Neuron (in vitro differentiated cells): ENCODE measurements around the gene SKP1.

Source experiments
- H2AFZ ChIP-seq: one replicate; pipeline ENCODE4 v1.6.1; 2013; ENCODE audit warnings: low read depth, mild to moderate bottlenecking, inconsistent platforms, low read length, moderate library complexity
- H3K27me3 ChIP-seq: one replicate; pipeline ENCODE4 v1.6.1; 2013; ENCODE audit warnings: low read length; ENCODE audit not compliant: insufficient read depth
- H3K36me3 ChIP-seq: one replicate; pipeline ENCODE4 v1.6.1; 2013; ENCODE audit warnings: low read length; ENCODE audit not compliant: insufficient read depth
- H3K4me1 ChIP-seq: one replicate; pipeline ENCODE4 v1.6.1; 2013; ENCODE audit warnings: low read length; ENCODE audit not compliant: insufficient read depth
- H3K4me3 ChIP-seq: 2 replicates; pipeline ENCODE4 v1.5.1; 2013; ENCODE audit warnings: mild to moderate bottlenecking, low read length, moderate library complexity
- H3K9me3 ChIP-seq: one replicate; pipeline ENCODE4 v1.6.1; 2013; ENCODE audit warnings: low read length

The SKP1 gene

DNA sequence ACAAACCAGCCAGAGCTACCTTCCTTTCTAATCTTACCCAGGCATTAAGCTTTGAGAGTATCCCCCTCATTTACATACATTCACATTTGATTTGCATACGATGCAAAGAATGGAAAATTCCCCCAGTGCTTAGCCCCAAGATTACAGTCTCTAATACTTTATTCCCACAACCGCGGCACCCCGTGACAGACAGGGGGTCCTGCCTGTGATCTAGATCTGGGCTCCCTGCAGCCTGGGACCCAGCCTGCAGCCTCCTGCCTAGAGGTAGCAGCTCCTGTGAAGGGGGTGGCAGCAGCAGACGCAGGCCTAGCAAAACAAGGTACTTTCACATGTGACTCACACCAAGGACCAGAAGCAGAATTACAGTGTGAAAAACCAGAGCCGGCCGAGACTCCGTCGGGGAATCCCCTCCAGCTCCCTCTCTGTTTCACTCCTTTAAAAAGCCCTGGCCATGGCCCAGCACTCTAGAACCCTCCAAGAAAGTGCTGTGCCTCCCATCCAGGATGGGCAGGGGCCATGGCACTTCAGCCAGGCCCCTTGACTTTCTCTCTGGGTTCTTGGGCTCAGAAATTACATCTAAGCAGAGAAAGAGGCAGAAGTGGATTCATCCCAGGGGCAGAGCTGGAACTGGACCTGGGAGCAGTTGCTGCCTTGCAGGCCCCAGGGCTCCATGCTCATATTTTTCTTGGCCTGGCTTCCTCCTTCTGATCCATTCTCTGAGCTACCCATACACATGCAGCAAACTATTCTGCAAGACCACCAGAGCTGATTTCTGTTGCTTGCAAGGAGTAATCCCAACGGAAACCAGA is 76.3 kb downstream of the SKP1 start:
- H3K4me1 ChIP-seq = peaks cover 5% of the 10 kb centered on the region
- H2AFZ ChIP-seq = no peak overlapping the region
- no peaks in the 10 kb centered on the region for H3K27me3 ChIP-seq
- H3K9me3 ChIP-seq = no peaks in the 10 kb centered on the region
- no peak overlapping the region for H3K4me3 ChIP-seq
- no peaks in the 10 kb centered on the region for H3K36me3 ChIP-seq

DNA sequence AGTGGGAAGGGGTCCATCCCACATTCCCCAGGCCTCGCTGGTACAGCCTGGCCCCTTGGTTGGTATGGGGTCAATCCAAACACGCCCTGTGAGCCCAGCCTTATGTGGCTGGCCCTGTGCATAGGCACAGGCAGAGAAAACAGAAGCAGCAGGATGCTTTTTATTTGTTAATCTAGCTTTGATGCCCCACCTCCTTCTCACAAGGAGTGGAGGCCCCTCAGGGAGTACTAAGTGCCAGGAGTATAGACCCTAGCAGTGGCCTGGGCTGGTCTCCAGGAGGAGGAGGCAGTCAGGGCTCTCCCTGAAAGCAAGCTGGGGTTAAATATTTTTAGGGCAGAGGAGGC is 76.8 kb downstream of the SKP1 start:
- Histone ChIP-seq H3K27me3 (no peaks in the 10 kb centered on the region), H3K9me3 (no peaks in the 10 kb centered on the region), H3K4me1 (peaks cover 5% of the 10 kb centered on the region), H3K36me3 (no peaks in the 10 kb centered on the region), H2AFZ (no peak overlapping the region), H3K4me3 (no peak overlapping the region)

DNA sequence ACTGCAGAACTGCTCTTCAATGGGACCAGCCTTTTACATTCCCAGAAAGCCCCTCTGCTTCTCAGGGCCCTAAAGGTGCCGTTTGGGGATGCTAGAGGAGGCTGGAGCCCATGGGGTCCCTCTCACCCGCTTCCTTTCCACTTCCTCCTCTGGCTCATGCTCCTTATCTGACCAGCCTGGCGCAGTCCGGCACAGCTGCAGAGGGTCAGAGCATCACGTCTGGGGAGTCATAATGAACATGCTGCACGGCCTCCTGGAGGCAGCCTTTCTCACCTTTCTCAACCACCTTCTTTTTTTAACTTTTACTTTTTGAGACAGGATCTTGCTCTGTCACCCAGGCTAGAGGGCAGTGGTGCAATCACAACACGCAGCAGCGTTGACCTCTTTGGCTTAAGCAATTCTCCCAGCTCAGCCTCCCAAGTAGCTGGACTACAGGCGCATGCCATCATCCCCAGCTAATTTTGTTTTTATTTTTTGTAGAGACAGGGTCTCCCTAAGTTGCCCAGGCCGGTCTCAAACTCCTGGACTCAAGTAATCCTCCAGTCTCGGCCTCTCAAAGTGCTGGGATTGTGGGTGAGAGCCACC is 77.4 kb downstream of the SKP1 start:
- Histone ChIP-seq H2AFZ (no peak overlapping the region), H3K36me3 (no peaks in the 10 kb centered on the region), H3K4me1 (peaks cover 5% of the 10 kb centered on the region), H3K4me3 (no peak overlapping the region), H3K9me3 (no peaks in the 10 kb centered on the region), H3K27me3 (no peaks in the 10 kb centered on the region)
